Keratinocyte (primary cell): ENCODE results near the gene GRM7. TPM values are rescaled to one million over a fixed set of nuclear protein-coding genes. Genes with fewer than 3 reads are reported as not detected.

Source experiments
- DNase-seq: peaks from one replicate; pipeline ENCODE4 v3.0.0-alpha.2; 2011; ENCODE audit warnings: low read depth, missing footprints, low spot score
- FAIRE-seq: peaks from 2 replicates; lab custom pipeline; 2011; peaks lifted over from hg19 to GRCh38; lab: Jason Lieb, UNC
- H2AFZ ChIP-seq: 2 replicates; pipeline ENCODE4 v1.6.0; 2012; ENCODE audit warnings: low read length, control low read depth, inconsistent platforms; ENCODE audit not compliant: control insufficient read depth
- H3K27ac ChIP-seq: 2 replicates; pipeline ENCODE4 v1.5.1; 2011; ENCODE audit warnings: low read length; ENCODE audit not compliant: control insufficient read depth, insufficient read depth
- H3K27me3 ChIP-seq: 3 replicates; pipeline ENCODE4 v1.6.0; 2011; ENCODE audit warnings: low read length; ENCODE audit not compliant: control insufficient read depth, insufficient read depth; ENCODE audit errors: extremely low read depth
- H3K36me3 ChIP-seq, 2 experiments: 2 replicates in 1 of 2; 3 replicates in 1 of 2; pipeline ENCODE4 v1.5.1; 2011; ENCODE audit warnings: low read length in 2 of 2, mild to moderate bottlenecking in 1 of 2; ENCODE audit not compliant: control insufficient read depth in 2 of 2, insufficient read depth in 2 of 2; ENCODE audit errors: extremely low read depth in 1 of 2
- H3K4me1 ChIP-seq: 3 replicates; pipeline ENCODE4 v1.5.1; 2011; ENCODE audit warnings: low read length; ENCODE audit not compliant: control insufficient read depth, insufficient read depth; ENCODE audit errors: extremely low read depth
- H3K4me2 ChIP-seq: 3 replicates; pipeline ENCODE4 v1.6.0; 2011; ENCODE audit warnings: low read depth, low read length; ENCODE audit not compliant: control insufficient read depth, insufficient read depth; ENCODE audit errors: extremely low read depth
- H3K4me3 ChIP-seq, 3 experiments: fragments of 200-600 bp in 1 of 3; sonication (generic) in 1 of 3; 2 replicates in 2 of 3; 3 replicates in 1 of 3; pipeline ENCODE4 v1.5.1; 2011 to 2016; ENCODE audit warnings: low read length in 3 of 3, mild to moderate bottlenecking in 3 of 3, control low read depth in 2 of 3, inconsistent platforms in 1 of 3, low read depth in 1 of 3, mixed read lengths in 1 of 3, mixed run types in 1 of 3, moderate library complexity in 1 of 3; ENCODE audit not compliant: control insufficient read depth in 2 of 3, insufficient read depth in 2 of 3; ENCODE audit errors: extremely low read depth in 1 of 3
- H3K79me2 ChIP-seq: 2 replicates; pipeline ENCODE4 v1.6.0; 2012; ENCODE audit warnings: low read length; ENCODE audit not compliant: control insufficient read depth, insufficient read depth
- H3K9ac ChIP-seq: 3 replicates; pipeline ENCODE4 v1.6.0; 2011; ENCODE audit warnings: low read length; ENCODE audit not compliant: control insufficient read depth, insufficient read depth; ENCODE audit errors: extremely low read depth
- H3K9me1 ChIP-seq: 3 replicates; pipeline ENCODE4 v1.6.0; 2011; ENCODE audit warnings: low read length; ENCODE audit not compliant: control insufficient read depth, insufficient read depth; ENCODE audit errors: extremely low read depth
- H3K9me3 ChIP-seq: 2 replicates; pipeline ENCODE4 v1.5.1; 2012; ENCODE audit warnings: low read depth, low read length; ENCODE audit not compliant: control insufficient read depth
- H4K20me1 ChIP-seq: 3 replicates; pipeline ENCODE4 v1.6.0; 2011; ENCODE audit warnings: low read length; ENCODE audit not compliant: control insufficient read depth, insufficient read depth; ENCODE audit errors: extremely low read depth
- CTCF ChIP-seq, 3 experiments: IDR thresholded peaks in 1 of 3; conservative IDR thresholded peaks in 1 of 3; optimal IDR thresholded peaks in 1 of 3; 2 replicates in 2 of 3; 3 replicates in 1 of 3; pipeline versions ENCODE3 to v1.5.1; 2011; ENCODE audit warnings: low read length in 3 of 3, mild to moderate bottlenecking in 3 of 3, moderate library complexity in 2 of 3, control low read depth in 1 of 3, inconsistent platforms in 1 of 3; ENCODE audit not compliant: insufficient read depth in 2 of 3; ENCODE audit errors: extremely low read depth in 1 of 3
- EZH2 ChIP-seq: IDR thresholded peaks from one replicate; pipeline ENCODE4 v1.6.1; 2012; ENCODE audit warnings: inconsistent platforms, mild to moderate bottlenecking, low read length, moderate library complexity
- dilution Hi-C: fragments of 300-500 bp; cut with MboI; formaldehyde crosslinking; loops from one replicate; pipeline ENCODE4 v1.7.0; 2020; ENCODE audit warnings: low sequenced_read_pairs; ENCODE audit not compliant: extremely low pct_ligation_motif_present
- polyA plus RNA-seq, 5 experiments: library from polyadenylated mRNA; depleted of rRNA in 3 of 5; stranded (reverse) in 3 of 5; stranded (forward) in 1 of 5; unstranded in 1 of 5; fragments of >200 nt; gene quantifications; 1 replicate in 1 of 5; 2 replicates in 3 of 5; 3 replicates in 1 of 5; pipeline versions ENCODE4 v1.2.1 to v1.2.3, GENCODE V29; 2011 to 2012; ENCODE audit warnings: missing spikeins in 2 of 5, low read depth in 1 of 5, low replicate concordance in 1 of 5

The GRM7 gene
- polyA plus RNA-seq, 1 donor (not counting 4 experiments of a cell fraction or from before 2014, with no cell fraction given): not detected

DNA sequence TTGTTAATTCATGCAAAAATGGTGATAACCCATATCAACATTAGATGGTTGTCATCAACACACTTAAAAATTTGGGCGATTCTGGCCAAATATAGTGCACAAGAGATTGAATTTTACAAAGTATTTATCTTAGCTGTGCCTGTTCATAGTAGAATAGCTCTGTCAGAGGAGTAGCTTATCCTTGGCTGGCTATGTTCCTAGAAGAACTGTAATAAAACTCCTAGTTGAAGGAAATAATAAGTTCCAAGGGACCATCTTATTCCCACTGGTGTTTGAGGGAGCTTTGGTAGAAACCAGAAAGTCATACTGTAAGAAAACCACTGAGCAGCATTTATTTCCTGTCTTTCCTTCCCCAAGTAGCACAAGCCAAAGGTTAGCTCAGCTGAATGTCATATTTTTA lies 201.8 kb downstream of the GRM7 start:
- dilution Hi-C loops: no loop called here
- DNase-seq: no peak
- no peak for FAIRE-seq

DNA sequence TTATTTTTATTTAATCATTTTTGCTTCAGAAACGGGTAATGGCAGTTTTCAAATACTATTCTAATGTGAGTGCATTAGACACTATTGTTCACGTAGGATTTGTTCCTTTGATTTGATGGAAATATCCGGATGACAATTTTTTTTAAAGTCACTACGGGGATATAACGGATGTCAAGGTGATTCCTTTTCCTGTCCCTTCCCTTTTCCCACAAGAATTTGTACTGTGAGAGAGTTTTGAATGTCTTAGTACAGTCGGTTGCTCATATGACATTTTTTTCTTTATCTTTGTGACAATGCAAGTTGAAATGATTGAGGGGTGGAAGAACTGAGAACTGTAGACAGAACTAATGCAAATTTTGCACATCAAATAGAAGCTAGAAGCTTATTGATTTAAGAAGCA lies 209.5 kb downstream of the GRM7 start:
- DNase-seq (no peak), FAIRE-seq (no peak)
- Histone ChIP-seq H3K79me2 (no peaks in the 10 kb centered on the region), H3K4me3 (no peak overlapping the region), H3K9me1 (no peaks in the 10 kb centered on the region), H3K9me3 (no peaks in the 10 kb centered on the region), H3K27me3 (no peaks in the 10 kb centered on the region), H3K36me3 (no peaks in the 10 kb centered on the region), H3K4me1 (no peaks in the 10 kb centered on the region), H4K20me1 (no peaks in the 10 kb centered on the region), H3K9ac (no peak overlapping the region), H3K4me2 (no peak overlapping the region), H2AFZ (no peak overlapping the region), H3K27ac (no peak overlapping the region)
- dilution Hi-C loops: no loop called here
- no peak for TF ChIP-seq CTCF (optimal IDR thresholded peaks at IDR 0.05 in 1 of 3, IDR thresholded peaks at IDR 0.05 in 1 of 3, conservative IDR thresholded peaks at IDR 0.05 in 1 of 3; ENCODE audit: extremely low read depth in 1 of 3, insufficient read depth in 2 of 3, low read length in 3 of 3)
- TF ChIP-seq EZH2: no peak

More for the DNA sequence above, 201.8 kb downstream of the GRM7 start:
- no peaks in the 10 kb centered on the region for H4K20me1 ChIP-seq
- H3K9me1 ChIP-seq: no peaks in the 10 kb centered on the region
- H3K27ac ChIP-seq: no peak overlapping the region
- H3K4me3 ChIP-seq: no peak overlapping the region
- H3K79me2 ChIP-seq: no peaks in the 10 kb centered on the region
- no peak overlapping the region for H3K4me2 ChIP-seq
- TF ChIP-seq EZH2 (no peak), CTCF (optimal IDR thresholded peaks at IDR 0.05 in 1 of 3, IDR thresholded peaks at IDR 0.05 in 1 of 3, conservative IDR thresholded peaks at IDR 0.05 in 1 of 3; ENCODE audit: extremely low read depth in 1 of 3, insufficient read depth in 2 of 3, low read length in 3 of 3) (no peak)
- H3K9me3 ChIP-seq: no peaks in the 10 kb centered on the region
- H3K27me3 ChIP-seq: no peaks in the 10 kb centered on the region
- no peaks in the 10 kb centered on the region for H3K4me1 ChIP-seq
- no peaks in the 10 kb centered on the region for H3K36me3 ChIP-seq
- H3K9ac ChIP-seq: no peak overlapping the region
- H2AFZ ChIP-seq: no peak overlapping the region
